ENCODE results near the gene ZNF276. TPM values are rescaled to one million over a fixed set of nuclear protein-coding genes. Genes with fewer than 3 reads are reported as not detected.

ZNF276 gene
- total RNA-seq, 1 experiment from 2014 or later = 18.6 TPM

DNA sequence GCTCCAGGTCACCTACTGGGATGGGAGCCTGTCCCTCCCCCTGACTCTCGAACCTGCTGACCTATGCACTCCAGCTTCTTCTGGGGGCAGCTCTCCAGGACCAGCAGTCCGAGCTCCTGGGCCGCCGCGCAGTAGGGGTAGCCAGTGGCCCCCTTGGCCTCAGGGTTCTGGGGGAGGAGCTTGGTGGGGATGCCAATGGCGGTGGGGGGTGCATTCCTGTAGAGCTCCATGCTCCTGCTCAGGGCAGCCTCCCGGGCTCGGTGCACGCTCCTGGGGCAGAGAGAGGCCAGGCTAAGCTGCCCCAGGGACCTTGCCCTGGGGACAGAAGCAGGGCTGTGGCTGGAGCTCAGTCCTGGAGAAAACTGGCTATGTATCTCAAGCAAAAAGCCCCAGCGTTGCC lies 12.2 kb upstream of the ZNF276 start:
- Histone ChIP-seq H3K27me3 (ENCODE audit: insufficient read depth, low read length) (no peaks in the 10 kb centered on the region), H3K4ac (ENCODE audit: low read depth, low read length) (no peak overlapping the region), H2BK15ac (ENCODE audit: low read depth, low read length) (no peak overlapping the region), H2BK120ac (ENCODE audit: low read depth, low read length, poor library complexity, severe bottlenecking) (no peak overlapping the region), H3K27ac (ENCODE audit: insufficient read length, low read depth, low read length) (no peak overlapping the region), H3K9me3 (ENCODE audit: control insufficient read depth, low read depth, low read length) (no peaks in the 10 kb centered on the region), H4K8ac (replicated peaks; ENCODE audit: insufficient read length, low read depth, low read length) (no peak overlapping the region), H3K23ac (ENCODE audit: insufficient read length, low read depth, low read length) (no peak overlapping the region), H2AK5ac (ENCODE audit: insufficient read length, low read length) (no peak overlapping the region), H3K56ac (ENCODE audit: insufficient read length, low read depth, low read length) (no peak overlapping the region), H3K4me2 (ENCODE audit: insufficient read depth, insufficient read length, low read length) (no peak overlapping the region), H4K5ac (ENCODE audit: insufficient read length, low read depth, low read length) (no peak overlapping the region), H2BK20ac (ENCODE audit: low read depth, low read length, poor library complexity, severe bottlenecking) (no peak overlapping the region), H3K4me1 (ENCODE audit: insufficient read depth, low read length) (no peaks in the 10 kb centered on the region), H2BK12ac (ENCODE audit: insufficient read length, low read depth, low read length) (no peak overlapping the region), H3K79me1 (ENCODE audit: insufficient read depth, low read depth, low read length, poor library complexity, severe bottlenecking) (no peaks in the 10 kb centered on the region), H3T11ph (ENCODE audit: low read length) (no peak overlapping the region), H3K79me2 (ENCODE audit: insufficient read depth, low read length) (no peaks in the 10 kb centered on the region), H2BK5ac (ENCODE audit: insufficient read length, low read length) (no peak overlapping the region), H4K91ac (ENCODE audit: insufficient read length, low read depth, low read length) (no peak overlapping the region), H3K18ac (ENCODE audit: insufficient read length, low read depth, low read length) (no peak overlapping the region), H3K14ac (ENCODE audit: insufficient read depth, low read length) (no peak overlapping the region), H3K23me2 (ENCODE audit: insufficient read length, low read depth, low read length, poor library complexity, severe bottlenecking) (peaks cover 11% of the 10 kb centered on the region), H4K20me1 (ENCODE audit: control insufficient read depth, insufficient read depth, insufficient read length) (no peaks in the 10 kb centered on the region), H3K9ac (ENCODE audit: extremely low read depth, insufficient read length, low read length) (no peak overlapping the region), H2AFZ (ENCODE audit: low read length) (no peak overlapping the region)
- WGBS (ENCODE audit: extremely low coverage, insufficient read length, low lambda C conversion rate) = no CpG with 5 or more reads among the region's 10 CpGs
- H3K4me3 Mint-ChIP-seq = 0 out of 5 replicates have a peak overlapping the region, but pooled peaks of 1 of the 2 experiments have one; percentile 32
- H3K9me3 Mint-ChIP-seq = no peaks in the 10 kb centered on the region
- peaks cover 13 to 18% of the 10 kb centered on the region in 2 experiments for H3K4me1 Mint-ChIP-seq
- H3K27ac Mint-ChIP-seq = no peak overlapping the region
- H3K27me3 Mint-ChIP-seq (ENCODE audit: low read depth) = peaks cover 16% of the 10 kb centered on the region
- peaks cover 3 to 10% (median 3%) of the 10 kb centered on the region in 3 experiments; a peak in 6 of 7 replicates for H3K36me3 Mint-ChIP-seq (ENCODE audit: insufficient read depth in 1 of 3, low read depth in 3 of 3)
- TF ChIP-seq, protein P1, sequence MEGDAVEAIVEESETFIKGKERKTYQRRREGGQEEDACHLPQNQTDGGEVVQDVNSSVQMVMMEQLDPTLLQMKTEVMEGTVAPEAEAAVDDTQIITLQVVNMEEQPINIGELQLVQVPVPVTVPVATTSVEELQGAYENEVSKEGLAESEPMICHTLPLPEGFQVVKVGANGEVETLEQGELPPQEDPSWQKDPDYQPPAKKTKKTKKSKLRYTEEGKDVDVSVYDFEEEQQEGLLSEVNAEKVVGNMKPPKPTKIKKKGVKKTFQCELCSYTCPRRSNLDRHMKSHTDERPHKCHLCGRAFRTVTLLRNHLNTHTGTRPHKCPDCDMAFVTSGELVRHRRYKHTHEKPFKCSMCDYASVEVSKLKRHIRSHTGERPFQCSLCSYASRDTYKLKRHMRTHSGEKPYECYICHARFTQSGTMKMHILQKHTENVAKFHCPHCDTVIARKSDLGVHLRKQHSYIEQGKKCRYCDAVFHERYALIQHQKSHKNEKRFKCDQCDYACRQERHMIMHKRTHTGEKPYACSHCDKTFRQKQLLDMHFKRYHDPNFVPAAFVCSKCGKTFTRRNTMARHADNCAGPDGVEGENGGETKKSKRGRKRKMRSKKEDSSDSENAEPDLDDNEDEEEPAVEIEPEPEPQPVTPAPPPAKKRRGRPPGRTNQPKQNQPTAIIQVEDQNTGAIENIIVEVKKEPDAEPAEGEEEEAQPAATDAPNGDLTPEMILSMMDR (conservative IDR thresholded peaks at IDR 0.05) = no peak
- no peak for DNase-seq

All from H9 (cell line).